SKM-1 treated with dmso at 0.1 percent for 144 hours (cell line): ENCODE data around the gene MEIOSIN.

ENCODE experiments used
- DNase-seq: peaks from one replicate; lab custom pipeline; 2025; ENCODE audit not compliant: unreplicated experiment; lab: John Stamatoyannopoulos, UW

Gene MEIOSIN

GRCh38 chr19:45778010-45778661, 44.9 kb downstream of the MEIOSIN start:
- no peak for DNase-seq

DNA sequence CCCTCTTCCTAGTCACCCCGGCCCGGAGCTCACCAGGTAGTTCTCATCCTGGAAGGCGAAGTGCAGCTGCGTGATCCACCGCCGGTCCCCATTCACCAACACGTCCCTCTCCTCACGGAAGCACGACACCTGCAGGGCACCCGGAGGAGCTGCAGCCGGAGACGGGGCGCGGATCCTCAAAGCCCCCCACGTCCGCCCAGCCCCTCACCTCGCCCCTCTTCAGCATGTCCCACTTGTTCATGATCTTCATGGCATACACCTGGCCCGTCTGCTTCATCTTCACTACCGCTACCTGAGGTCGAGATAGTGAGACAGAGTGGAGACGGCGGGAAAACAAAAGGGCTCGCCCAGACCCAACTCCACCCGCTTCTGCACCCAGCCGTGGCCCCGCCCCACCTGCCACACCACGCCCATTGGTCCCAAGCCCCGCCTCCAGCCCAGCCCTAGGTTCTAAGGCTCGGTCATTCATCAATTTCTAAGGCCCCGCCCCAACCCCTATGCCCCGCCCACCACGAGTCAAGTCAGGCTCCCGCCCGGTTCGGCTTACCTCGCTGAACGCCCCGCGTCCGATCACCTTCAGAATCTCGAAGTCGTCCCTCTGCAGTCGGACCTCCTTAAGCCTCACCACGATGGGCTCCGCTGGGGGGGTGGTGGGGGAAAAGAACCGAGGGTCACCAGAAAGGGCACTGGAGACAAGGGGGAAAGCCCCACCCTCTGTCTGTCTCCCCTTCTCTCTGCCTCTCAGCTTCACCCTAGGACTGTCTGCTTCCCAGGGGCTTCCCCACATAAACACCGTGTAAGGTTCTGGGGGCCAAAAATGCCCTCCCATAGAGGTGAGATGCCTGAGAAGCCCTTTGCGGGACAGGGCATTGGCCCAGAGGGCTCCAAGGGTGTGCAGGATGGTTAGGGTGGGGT, 46.2 kb downstream of the MEIOSIN start:
- DNase-seq: no peak

DNA sequence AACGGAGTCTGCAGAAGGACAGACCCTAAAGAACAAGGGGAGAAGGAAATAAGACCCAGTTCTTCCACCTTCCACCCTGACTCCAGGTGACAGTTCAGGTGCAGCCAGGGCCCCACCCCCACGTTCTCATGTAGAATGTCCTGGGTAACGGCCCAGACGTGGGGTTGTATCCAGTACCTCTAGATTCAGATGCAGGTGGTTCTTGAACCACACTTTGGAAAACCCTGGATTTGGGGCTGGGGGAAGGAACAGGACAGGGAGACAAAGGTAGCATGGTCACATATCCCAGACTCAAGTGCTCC, 46.9 kb downstream of the MEIOSIN start:
- DNase-seq: no peak

GRCh38 chr19:45780448-45781213, 47.4 kb downstream of the MEIOSIN start:
- no peak for DNase-seq

DNA sequence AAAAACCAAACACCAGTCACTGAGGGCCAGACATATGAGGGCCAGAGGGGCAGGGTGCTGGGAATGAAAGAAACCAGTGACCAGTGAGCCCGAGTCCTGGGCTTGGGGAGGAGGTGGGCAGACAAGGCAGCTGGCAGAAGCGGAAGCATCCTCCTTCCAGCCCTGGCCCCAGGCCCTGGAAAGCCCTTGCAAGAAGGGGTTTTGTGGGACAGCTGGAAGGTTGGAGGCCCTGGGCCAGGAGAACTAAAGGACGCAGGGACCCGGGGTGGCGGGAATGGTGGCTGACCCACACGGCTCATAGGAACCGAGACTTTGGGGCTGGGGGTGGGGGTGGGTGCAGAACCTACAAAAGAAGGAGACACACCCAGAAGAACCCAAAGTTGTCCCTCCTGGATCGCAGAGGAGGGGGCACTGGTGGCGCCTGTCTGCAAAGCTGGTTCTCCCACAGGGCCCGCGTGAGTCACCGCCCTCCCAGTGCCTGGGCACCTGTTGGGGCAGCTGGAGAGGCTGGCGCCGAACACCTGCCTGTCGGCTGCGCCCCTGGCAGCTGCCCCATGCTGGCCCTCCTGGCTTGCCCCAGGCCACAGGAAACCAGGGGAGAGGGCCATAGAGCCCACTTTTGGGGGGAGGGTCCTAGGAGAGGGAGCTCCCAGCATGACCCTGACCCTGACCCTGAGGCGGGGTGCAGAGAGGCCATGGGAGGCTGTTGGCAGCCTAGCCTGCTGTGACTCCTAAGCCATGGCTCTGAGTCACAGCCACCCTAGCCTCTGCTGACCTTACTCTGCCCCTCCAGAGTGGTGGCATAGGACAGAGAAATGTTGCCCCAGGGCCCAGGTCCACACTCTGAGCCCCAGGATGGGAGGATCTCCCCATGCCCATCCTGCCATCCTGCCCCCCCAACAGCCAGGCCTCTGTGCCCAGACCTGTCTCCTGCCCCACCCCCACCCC, 48.2 kb downstream of the MEIOSIN start:
- DNase-seq: no peak

DNA sequence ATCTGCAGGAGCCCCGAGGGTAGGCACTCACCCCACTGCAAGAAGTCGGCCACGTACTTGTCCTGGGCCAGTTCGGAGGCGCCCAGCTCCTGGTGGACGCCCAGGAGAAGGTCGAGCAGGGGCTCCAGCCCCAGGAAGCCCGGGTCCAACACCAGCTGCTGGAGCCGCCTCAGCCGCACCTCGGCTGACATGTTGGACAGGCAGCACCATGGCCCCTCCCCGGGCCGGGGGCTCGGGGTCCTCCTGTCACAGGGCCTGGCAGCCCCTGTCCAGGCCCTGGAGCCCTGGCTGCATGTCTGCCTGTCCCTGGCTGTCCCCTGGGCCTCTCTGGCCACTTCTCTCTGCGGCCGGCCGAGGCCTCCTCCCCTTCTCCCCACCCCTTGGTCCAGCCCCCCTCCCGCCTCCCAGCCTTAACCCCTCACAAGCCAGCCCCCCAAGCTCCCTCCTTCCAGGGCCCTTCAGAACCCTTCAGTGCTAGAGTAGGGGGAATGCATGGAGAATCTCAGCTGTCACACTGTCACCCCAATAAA, 49.0 kb downstream of the MEIOSIN start, which contains the start of gene DMPK:
TSS of gene DMPK (minus strand) at position 329 of the 530 bp plus-strand sequence. CDS start at position 191, 138 bp downstream.
- no peak for DNase-seq

GRCh38 chr19:45782820-45783785, 49.9 kb downstream of the MEIOSIN start:
- no peak for DNase-seq

GRCh38 chr19:45784096-45784495, 50.9 kb downstream of the MEIOSIN start:
- no peak for DNase-seq

DNA sequence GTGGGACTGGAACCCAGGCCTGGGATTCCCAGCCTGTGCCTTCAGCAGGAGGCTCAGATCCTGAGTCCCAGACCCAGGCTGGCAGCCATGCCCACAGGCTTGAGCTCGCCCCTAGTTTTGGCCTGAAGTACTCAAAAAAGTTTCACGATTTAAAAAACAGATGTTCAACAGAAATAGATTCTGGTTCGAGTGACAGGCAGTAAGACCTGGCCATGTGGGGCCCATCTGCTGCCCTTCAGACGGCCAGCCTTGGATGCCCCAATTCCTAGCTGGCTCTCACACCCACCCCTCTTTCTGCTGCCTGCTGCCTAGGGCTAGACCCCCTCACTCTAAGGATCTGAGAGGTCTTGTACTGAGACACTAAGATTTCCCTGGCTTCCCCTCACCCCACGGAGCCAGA, 51.9 kb downstream of the MEIOSIN start:
- DNase-seq: no peak

GRCh38 chr19:45785781-45786532, 52.7 kb downstream of the MEIOSIN start:
- DNase-seq: no peak

- DNase-seq: no peak
These were observed 53.3 kb downstream of the MEIOSIN start for GRCh38 chr19:45786533-45786894.

GRCh38 chr19:45789035-45789786, 56.0 kb downstream of the MEIOSIN start:
- no peak for DNase-seq

- DNase-seq: peak; percentile 81
These were observed 57.7 kb downstream of the MEIOSIN start for GRCh38 chr19:45790942-45791341.

GRCh38 chr19:45791744-45792469, 58.7 kb downstream of the MEIOSIN start:
- no peak for DNase-seq

GRCh38 chr19:45792470-45793177, 59.4 kb downstream of the MEIOSIN start, which contains the start of gene DMWD:
Gene DMWD (minus strand): TSS chr19:45792845. CDS start chr19:45792756, 89 bp downstream.
- DNase-seq: peak; percentile 26

GRCh38 chr19:45793178-45793564, 59.9 kb downstream of the MEIOSIN start:
- DNase-seq: no peak
